Measurements from ENCODE around the gene SCN9A.

SCN9A gene

GRCh38 chr2:166375195-166375735 lies 479 bp downstream of the SCN9A start:
- H3K4me1 ChIP-seq (ENCODE audit: insufficient read depth, low read length, severe bottlenecking) = no peaks in the 10 kb centered on the region
- H2AFZ ChIP-seq (ENCODE audit: low read length) = no peak overlapping the region

DNA sequence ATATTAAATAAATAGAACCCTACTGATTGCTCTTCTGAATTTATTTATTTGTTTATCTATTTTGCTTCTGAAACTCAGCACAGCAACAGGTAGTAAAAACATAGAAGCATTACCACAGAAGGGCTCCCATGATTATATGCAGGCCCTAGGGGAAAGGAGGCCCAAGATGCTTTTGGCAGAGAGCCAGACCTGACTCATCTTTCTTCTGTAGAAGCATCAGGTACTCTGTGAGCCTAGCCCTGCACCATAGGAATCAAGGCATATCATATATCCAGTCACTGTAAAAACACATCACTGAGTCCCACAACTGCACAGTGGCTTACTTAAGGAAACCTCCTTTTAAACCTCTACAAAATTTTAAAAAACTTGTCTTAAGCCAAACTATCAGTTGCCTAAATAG lies 1.8 kb downstream of the SCN9A start:
- no peaks in the 10 kb centered on the region for H3K9me3 ChIP-seq (ENCODE audit: low read length)
- H3K27ac ChIP-seq (ENCODE audit: low read depth, low read length, poor library complexity, severe bottlenecking) = no peak overlapping the region
- no peak overlapping the region for H2AFZ ChIP-seq (ENCODE audit: low read length)
- no peaks in the 10 kb centered on the region for H3F3A ChIP-seq (ENCODE audit: insufficient read depth, low read length)
- H3K36me3 ChIP-seq (ENCODE audit: insufficient read depth, low read length) = no peaks in the 10 kb centered on the region
- no peak for TF ChIP-seq EZH2 (IDR thresholded peaks at IDR 0.05; ENCODE audit: borderline replicate concordance, low read length)
- TF ChIP-seq, protein P1, sequence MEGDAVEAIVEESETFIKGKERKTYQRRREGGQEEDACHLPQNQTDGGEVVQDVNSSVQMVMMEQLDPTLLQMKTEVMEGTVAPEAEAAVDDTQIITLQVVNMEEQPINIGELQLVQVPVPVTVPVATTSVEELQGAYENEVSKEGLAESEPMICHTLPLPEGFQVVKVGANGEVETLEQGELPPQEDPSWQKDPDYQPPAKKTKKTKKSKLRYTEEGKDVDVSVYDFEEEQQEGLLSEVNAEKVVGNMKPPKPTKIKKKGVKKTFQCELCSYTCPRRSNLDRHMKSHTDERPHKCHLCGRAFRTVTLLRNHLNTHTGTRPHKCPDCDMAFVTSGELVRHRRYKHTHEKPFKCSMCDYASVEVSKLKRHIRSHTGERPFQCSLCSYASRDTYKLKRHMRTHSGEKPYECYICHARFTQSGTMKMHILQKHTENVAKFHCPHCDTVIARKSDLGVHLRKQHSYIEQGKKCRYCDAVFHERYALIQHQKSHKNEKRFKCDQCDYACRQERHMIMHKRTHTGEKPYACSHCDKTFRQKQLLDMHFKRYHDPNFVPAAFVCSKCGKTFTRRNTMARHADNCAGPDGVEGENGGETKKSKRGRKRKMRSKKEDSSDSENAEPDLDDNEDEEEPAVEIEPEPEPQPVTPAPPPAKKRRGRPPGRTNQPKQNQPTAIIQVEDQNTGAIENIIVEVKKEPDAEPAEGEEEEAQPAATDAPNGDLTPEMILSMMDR (IDR thresholded peaks at IDR 0.05; ENCODE audit: low read length) = no peak
- H4K20me1 ChIP-seq (ENCODE audit: insufficient read depth, low read length) = no peaks in the 10 kb centered on the region
- H3K4me1 ChIP-seq (ENCODE audit: insufficient read depth, low read length, severe bottlenecking) = no peaks in the 10 kb centered on the region
- H3K9ac ChIP-seq (ENCODE audit: low read length) = no peak overlapping the region
- no peaks in the 10 kb centered on the region for H3K9me2 ChIP-seq (ENCODE audit: low read depth, low read length)
- no peaks in the 10 kb centered on the region for H3K27me3 ChIP-seq (ENCODE audit: insufficient read depth, low read length)
- H3K4me3 ChIP-seq (ENCODE audit: low read depth, low read length, poor library complexity, severe bottlenecking) = no peak overlapping the region
- H3K79me2 ChIP-seq (ENCODE audit: insufficient read depth, low read length) = no peaks in the 10 kb centered on the region
- no peak overlapping the region for H3K4me2 ChIP-seq (ENCODE audit: low read length)

More at GRCh38 chr2:166375195-166375735, 479 bp downstream of the SCN9A start:
- Histone ChIP-seq H4K20me1 (ENCODE audit: insufficient read depth, low read length) (no peaks in the 10 kb centered on the region), H3K9me3 (ENCODE audit: low read length) (no peaks in the 10 kb centered on the region), H3K27me3 (ENCODE audit: insufficient read depth, low read length) (no peaks in the 10 kb centered on the region), H3K4me2 (ENCODE audit: low read length) (no peak overlapping the region), H3K4me3 (ENCODE audit: low read depth, low read length, poor library complexity, severe bottlenecking) (no peak overlapping the region), H3K27ac (ENCODE audit: low read depth, low read length, poor library complexity, severe bottlenecking) (no peak overlapping the region), H3K79me2 (ENCODE audit: insufficient read depth, low read length) (no peaks in the 10 kb centered on the region), H3K36me3 (ENCODE audit: insufficient read depth, low read length) (no peaks in the 10 kb centered on the region), H3K9ac (ENCODE audit: low read length) (no peak overlapping the region), H3K9me2 (ENCODE audit: low read depth, low read length) (no peaks in the 10 kb centered on the region), H3F3A (ENCODE audit: insufficient read depth, low read length) (no peaks in the 10 kb centered on the region)
- TF ChIP-seq EZH2 (IDR thresholded peaks at IDR 0.05; ENCODE audit: borderline replicate concordance, low read length) = no peak
- TF ChIP-seq, protein P1 (IDR thresholded peaks at IDR 0.05; ENCODE audit: low read length) = no peak

- Histone ChIP-seq H3K4me2 (ENCODE audit: low read length) (no peak overlapping the region), H3K36me3 (ENCODE audit: insufficient read depth, low read length) (no peaks in the 10 kb centered on the region), H3K9ac (ENCODE audit: low read length) (no peak overlapping the region), H3K27me3 (ENCODE audit: insufficient read depth, low read length) (no peaks in the 10 kb centered on the region), H4K20me1 (ENCODE audit: insufficient read depth, low read length) (no peaks in the 10 kb centered on the region), H3K9me3 (ENCODE audit: low read length) (no peaks in the 10 kb centered on the region), H3K79me2 (ENCODE audit: insufficient read depth, low read length) (no peaks in the 10 kb centered on the region), H3K4me3 (ENCODE audit: low read depth, low read length, poor library complexity, severe bottlenecking) (no peak overlapping the region), H3K4me1 (ENCODE audit: insufficient read depth, low read length, severe bottlenecking) (no peaks in the 10 kb centered on the region), H3F3A (ENCODE audit: insufficient read depth, low read length) (no peaks in the 10 kb centered on the region), H3K9me2 (ENCODE audit: low read depth, low read length) (no peaks in the 10 kb centered on the region), H2AFZ (ENCODE audit: low read length) (no peak overlapping the region), H3K27ac (ENCODE audit: low read depth, low read length, poor library complexity, severe bottlenecking) (no peak overlapping the region)
- no peak for TF ChIP-seq EZH2 (IDR thresholded peaks at IDR 0.05; ENCODE audit: borderline replicate concordance, low read length)
- TF ChIP-seq, protein P1 (IDR thresholded peaks at IDR 0.05; ENCODE audit: low read length) = no peak
Measured at GRCh38 chr2:166373539-166373938, 2.2 kb downstream of the SCN9A start.
